Erythroblast (primary cell): ENCODE results near the gene ASPG.

Source experiments
- GATA1 ChIP-seq: IDR thresholded peaks from 2 replicates; pipeline ENCODE4 v1.6.1; 2011; ENCODE audit warnings: low read depth, mild to moderate bottlenecking, control low read depth, low read length, moderate library complexity
- POLR2A ChIP-seq: IDR thresholded peaks from 2 replicates; pipeline ENCODE4 v1.6.1; 2011; ENCODE audit warnings: mild to moderate bottlenecking, low read length

DNA sequence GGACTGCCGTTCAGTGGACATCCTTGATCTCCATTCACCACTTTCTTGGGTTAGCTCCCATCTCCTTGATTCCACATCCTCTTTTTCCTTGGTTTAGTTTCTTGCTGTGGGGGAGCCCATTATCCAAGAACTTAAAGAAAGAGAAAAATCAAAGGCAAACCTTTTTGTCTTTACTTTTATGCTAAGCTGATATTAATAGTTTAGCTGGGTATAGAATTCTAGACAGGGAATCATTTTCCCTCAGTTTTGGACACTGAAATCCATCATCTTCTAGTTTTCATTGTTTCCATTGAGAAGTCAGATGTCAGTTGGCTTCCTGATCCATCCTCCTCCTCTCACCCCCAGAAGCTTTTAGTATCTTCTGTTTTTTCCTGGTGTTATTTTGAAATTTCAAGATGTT, 44.1 kb downstream of the ASPG start:
- TF ChIP-seq POLR2A (no peak), GATA1 (no peak)
